ENCODE results near the gene CALN1. TPM values are rescaled to one million over a fixed set of nuclear protein-coding genes. Genes with fewer than 3 reads are reported as not detected.

CALN1 gene
- total and polyA plus RNA-seq, 11 donors, result not detected

DNA sequence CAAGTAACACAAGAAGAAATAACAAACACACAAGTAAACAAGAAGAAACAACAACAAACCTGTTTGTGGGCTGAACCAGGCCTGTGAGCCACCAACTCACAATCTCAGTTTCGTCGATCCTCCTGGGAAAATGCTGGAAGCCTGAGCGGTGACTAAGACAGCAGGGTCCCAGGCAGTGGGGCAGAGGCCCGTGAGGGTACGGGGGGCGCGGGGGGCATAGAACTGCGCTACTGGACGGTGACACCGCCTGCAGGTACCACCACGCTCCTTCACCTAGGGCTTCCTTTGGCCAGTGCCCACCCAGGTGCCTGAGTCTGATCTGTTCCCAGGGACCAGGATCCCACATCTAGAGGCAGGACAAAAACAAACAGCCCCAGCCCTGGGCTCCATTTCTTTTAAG lies 3.4 kb upstream of the CALN1 start:
- no peaks in the 10 kb centered on the region for H3K4me1 ChIP-seq
- DNase-seq, result no peak
- ATAC-seq, result no peak
- peaks cover 0 to 13% (median 0%) of the 10 kb centered on the region in 12 donors for H3K9me3 ChIP-seq
- H3K36me3 ChIP-seq, result no peaks in the 10 kb centered on the region
- TF ChIP-seq CTCF (IDR thresholded peaks at IDR 0.05) (no peak), POLR2A (IDR thresholded peaks at IDR 0.05) (no peak)
- H3K27ac ChIP-seq, result no peak overlapping the region
- no peaks in the 10 kb centered on the region for H3K27me3 ChIP-seq
- intact Hi-C loops (cut with DNase I), result no loop called here
- 90 to 94% (median 92%) methylated on average over 9 to 11 of the region's 11 CpGs for WGBS, 4 donors
- no peak overlapping the region for H3K4me3 ChIP-seq

DNA sequence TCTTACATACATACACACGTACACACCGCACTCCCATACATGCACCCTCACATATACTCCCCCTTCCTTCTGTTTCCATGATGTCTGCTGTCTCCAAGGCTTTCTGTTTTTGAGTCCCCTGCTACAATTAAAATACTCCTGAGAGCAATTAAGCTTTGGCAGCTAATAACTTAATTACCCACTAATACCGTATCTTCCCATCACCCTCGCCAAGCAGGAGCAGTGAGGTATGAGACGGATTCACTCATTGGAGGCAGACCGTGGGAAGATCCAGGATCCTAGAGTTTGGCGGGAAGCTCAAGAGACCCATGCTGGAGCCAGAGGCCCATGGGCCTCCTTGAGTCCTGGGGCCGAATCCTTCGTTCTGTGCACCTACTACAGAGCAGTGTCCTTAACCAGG lies 1.7 kb upstream of the CALN1 start:
- H3K27ac ChIP-seq, result no peak overlapping the region
- H3K4me1 ChIP-seq, result no peaks in the 10 kb centered on the region
- intact Hi-C loops (cut with DNase I), result no loop called here
- WGBS, 4 donors, result 90 to 92% (median 91%) methylated on average over 9 of the region's 9 CpGs
- ATAC-seq, result no peak
- H3K9me3 ChIP-seq, result peaks cover 0 to 2% (median 0%) of the 10 kb centered on the region in 12 donors
- no peaks in the 10 kb centered on the region for H3K36me3 ChIP-seq
- DNase-seq, result no peak
- no peaks in the 10 kb centered on the region for H3K27me3 ChIP-seq
- TF ChIP-seq POLR2A (IDR thresholded peaks at IDR 0.05) (no peak), CTCF (IDR thresholded peaks at IDR 0.05) (no peak)
- H3K4me3 ChIP-seq, result no peak overlapping the region

- Histone ChIP-seq H3K4me3 (no peak overlapping the region), H3K27ac (no peak overlapping the region), H3K4me1 (no peaks in the 10 kb centered on the region), H3K36me3 (no peaks in the 10 kb centered on the region), H3K9me3 (peaks cover 0 to 2% (median 0%) of the 10 kb centered on the region in 12 donors), H3K27me3 (no peaks in the 10 kb centered on the region)
- DNase-seq (no peak), ATAC-seq (peak in 1 of 4 donors; percentile 15)
- intact Hi-C loops (cut with DNase I), result no loop called here
- 93 to 94% (median 93%) methylated on average over 6 of the region's 6 CpGs for WGBS, 4 donors
- no peak for TF ChIP-seq CTCF (IDR thresholded peaks at IDR 0.05)
- TF ChIP-seq POLR2A (IDR thresholded peaks at IDR 0.05), result no peak
Measured at GRCh38 chr7:72413290-72413689, 1.2 kb upstream of the CALN1 start.

GRCh38 chr7:72411419-72411818 lies 719 bp downstream of the CALN1 start:
- H3K4me1 ChIP-seq, result no peaks in the 10 kb centered on the region
- TF ChIP-seq POLR2A (IDR thresholded peaks at IDR 0.05), result no peak

DNA sequence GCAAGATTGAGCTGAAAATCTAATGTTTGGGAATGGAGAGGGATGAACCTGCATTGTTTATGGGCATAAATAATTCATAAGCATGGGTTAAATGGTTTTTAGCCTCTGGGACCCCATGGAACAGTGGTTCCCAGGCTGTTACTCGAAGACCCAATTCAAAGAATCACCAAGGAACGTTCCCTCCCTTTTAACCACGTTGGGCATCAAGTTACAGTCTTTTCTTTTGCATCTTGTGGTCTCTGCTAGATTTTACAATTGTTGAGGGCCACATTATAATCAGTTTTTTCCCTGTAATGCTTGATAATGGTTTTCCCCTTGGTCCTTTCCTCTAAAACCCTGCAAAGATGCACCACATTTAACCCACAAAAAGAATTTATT lies 2.5 kb downstream of the CALN1 start:
- intact Hi-C loops (cut with DNase I), result no loop called here
- Histone ChIP-seq H3K4me1 (peaks cover 0 to 9% (median 0%) of the 10 kb centered on the region in 12 donors), H3K36me3 (no peaks in the 10 kb centered on the region), H3K27ac (no peak overlapping the region), H3K27me3 (no peaks in the 10 kb centered on the region), H3K9me3 (peaks cover 0 to 2% (median 0%) of the 10 kb centered on the region in 12 donors), H3K4me3 (no peak overlapping the region)
- TF ChIP-seq POLR2A (IDR thresholded peaks at IDR 0.05), result no peak
- no peak for TF ChIP-seq CTCF (IDR thresholded peaks at IDR 0.05)
- WGBS, 4 donors, result 39 to 58% (median 56%) methylated on average over 3 of the region's 3 CpGs
- ATAC-seq, result no peak
- no peak for DNase-seq

More at GRCh38 chr7:72411419-72411818, 719 bp downstream of the CALN1 start:
- no peak for ATAC-seq
- no peak overlapping the region for H3K27ac ChIP-seq
- H3K4me3 ChIP-seq, result no peak overlapping the region
- peaks cover 0 to 2% (median 0%) of the 10 kb centered on the region in 12 donors for H3K9me3 ChIP-seq
- intact Hi-C loops (cut with DNase I), result no loop called here
- no peaks in the 10 kb centered on the region for H3K36me3 ChIP-seq
- 64 to 81% (median 72%) methylated on average over 4 of the region's 4 CpGs for WGBS, 4 donors
- no peak for DNase-seq
- no peaks in the 10 kb centered on the region for H3K27me3 ChIP-seq

All from heart left ventricle (tissue), 16 donors.